ENCODE results near the gene NEUROD1. TPM values are rescaled to one million over a fixed set of nuclear protein-coding genes. Genes with fewer than 3 reads are reported as not detected.

NEUROD1 gene
- total RNA-seq, 1 donor from 2014 or later, result not detected

DNA sequence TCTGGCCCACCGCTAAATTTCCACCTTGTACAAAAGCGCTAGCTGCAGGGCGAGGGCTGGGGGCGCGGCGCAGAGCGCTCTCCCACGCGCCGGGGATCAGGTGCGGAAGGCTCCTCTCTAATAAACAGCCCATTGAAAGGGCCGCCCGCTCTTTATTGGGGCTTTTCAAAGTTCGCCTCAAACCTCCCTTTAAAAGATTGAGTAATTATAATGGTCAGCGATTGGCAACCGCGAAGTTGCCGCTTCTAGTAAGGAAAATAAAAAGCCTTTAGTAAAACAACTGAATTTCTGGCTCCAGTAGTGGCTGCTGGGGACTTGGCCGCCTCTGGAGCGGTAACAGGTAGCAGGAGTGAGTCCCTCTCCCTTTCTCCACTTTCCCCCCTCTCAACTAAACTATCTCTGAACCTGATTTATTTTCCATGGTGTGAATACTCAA lies 755 bp downstream of the NEUROD1 start:
- DNase-seq, result no peak

DNA sequence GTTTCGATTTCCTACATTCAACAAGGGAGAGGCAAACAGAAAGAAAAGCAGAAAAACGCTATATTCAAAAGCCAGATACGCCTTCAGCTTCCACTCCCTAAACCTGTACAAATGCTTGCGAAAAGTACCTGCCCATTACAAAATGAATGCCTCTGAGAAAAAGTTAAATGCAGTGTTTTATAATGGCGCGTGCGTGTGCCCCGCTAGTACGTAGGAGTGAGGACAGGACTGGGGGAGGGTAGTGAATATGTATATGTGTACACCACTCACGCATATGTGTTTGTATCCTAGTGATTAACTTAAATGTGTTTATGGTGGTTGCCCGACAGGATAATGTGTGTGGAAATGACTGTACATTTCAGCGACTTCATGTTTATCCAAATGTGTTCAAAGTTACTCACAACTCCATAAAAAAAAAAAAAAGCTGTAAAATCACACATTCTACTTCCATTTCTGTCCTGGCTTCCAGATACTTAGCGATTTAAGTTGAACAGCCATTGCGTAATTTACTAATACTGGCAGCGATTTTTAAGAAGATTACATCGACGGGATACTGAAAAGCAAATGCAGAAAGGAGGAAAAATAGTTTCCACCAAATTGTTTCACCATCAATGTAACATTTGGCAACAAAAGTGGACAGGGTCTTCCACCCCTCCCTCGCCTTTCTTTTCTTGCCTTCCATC lies 1.3 kb downstream of the NEUROD1 start:
- no peak for DNase-seq

DNA sequence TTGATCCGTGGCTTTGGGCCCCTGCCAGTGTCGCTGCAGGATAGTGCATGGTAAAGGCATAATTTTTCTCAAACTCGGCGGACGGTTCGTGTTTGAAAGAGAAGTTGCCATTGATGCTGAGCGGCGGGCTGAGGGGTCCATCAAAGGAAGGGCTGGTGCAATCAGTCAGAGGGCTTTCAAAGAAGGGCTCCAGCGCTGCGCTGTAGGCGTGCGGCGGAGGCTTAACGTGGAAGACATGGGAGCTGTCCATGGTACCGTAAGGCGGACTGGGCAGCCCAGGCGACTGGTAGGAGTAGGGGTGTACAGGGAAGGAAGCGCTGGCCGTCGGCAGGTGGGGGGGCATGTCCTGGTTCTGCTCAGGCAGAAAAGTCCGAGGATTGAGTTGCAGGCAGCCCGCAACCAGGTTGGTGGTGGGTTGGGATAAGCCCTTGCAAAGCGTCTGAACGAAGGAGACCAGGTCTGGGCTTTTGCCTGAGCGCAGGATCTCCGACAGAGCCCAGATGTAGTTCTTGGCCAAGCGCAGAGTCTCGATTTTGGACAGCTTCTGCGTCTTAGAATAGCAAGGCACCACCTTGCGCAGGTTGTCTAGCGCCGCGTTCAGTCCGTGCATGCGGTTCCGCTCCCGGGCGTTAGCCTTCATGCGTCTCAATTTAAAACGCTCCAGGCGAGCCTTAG lies 2.3 kb downstream of the NEUROD1 start:
- peak; percentile 94 for DNase-seq

DNA sequence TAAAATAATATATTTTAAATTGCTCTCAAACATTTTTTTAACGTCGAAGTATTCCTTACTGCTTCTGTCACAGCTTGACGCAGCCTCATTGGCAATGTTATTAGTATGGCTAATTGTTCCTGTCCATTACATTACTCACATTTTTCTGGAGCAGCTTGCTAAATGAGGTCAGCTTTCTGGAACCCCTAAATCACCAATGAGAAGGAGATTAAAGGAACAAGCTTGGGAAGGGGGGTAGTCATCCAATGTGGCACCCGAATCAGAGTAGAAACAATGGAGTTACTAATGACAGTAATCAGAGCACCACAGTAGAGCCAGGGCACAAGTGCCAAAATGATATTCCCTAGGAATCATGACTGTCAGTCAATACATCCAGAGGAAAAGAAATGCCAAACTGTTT lies 5.1 kb downstream of the NEUROD1 start:
- no peak for DNase-seq

DNA sequence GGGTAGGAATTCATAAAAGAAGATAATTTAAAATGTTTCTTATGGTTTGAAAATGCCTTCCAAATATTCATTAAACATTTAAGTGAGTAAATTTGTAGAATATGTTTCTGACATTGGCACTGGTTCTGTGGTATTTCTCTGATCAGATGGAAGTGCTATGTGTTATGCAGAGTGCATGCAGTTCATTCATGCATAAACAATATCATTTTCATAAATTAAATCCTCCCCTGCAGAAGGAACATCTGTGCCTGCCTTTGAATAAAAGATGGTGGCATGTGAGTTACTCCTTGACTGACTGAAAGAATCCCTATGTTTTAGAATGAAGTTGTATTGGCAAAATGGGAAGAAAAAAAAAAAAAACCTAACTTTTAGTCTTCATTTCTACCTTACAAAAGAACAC lies 5.9 kb downstream of the NEUROD1 start:
- DNase-seq, result no peak

DNA sequence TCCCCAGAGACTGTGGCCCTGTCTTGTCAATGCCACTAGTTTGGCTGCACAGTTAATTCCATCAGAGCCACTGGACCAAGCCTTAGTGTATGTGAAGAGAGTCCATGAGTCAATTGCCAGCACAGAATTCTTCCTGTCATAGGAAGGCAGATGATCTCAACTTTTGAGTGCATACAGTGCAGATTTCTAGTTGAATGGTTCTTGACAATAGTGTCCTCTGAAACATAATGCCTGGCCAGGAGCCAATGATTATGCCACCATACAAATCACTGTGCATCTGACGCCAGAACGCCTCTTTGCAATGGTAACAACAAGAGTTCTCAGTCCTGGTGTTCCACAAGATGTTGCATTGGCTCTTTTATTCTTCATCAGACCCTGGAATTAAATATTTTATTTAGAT lies 7.1 kb downstream of the NEUROD1 start:
- DNase-seq, result no peak

DNA sequence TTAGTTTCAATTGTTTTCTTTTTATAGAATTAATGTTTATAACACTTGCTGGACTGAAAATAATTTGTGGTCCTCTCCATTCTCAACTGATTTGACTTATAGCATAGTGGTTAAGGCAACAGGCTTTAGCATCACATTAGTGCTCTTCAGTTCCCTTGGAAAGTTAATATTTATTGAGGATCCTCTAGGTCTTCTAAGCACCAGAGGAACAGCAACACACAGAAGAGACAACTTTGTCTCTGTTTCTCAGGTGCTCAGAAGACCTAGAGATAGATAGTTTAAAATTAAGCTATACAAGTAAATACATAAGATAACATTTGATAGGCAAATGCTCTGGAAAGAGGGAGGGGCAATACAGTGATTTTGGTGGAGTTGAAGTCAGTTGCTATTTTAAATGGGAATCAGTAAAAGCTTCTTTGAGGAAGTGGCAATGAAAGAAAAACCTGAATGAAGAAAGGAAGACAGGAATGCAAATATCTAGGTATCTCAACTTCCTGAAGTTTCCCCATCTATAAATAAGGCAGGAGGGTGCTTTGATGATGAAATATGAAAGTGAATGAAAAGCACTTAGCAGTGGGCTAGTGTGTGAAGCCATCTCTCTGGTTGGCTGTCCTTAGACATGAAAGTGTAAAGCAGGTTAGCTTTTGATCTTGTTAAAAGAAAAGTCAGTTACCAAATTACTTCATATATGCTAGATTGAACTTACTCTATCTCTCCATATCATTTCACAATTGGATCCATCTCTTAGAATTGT lies 7.9 kb downstream of the NEUROD1 start:
- no peak for DNase-seq

DNA sequence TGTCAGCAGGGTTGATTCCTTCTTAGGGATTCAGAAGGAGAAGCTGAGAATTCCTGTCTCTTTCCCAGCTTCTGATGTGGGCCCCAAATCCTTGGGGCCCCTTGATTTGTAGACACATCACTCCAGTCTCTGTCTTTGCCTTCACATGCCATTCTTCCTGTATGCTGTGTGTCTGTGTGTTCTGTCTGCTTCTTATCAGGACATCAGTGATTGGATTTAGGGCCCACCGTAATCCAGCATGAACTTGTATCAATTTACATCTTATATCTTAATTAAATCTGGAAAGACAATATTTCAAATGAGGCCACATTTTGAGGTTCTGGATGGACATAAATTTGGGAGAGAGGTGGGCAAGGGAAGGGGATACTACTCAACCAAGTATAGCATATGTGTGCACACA lies 9.7 kb downstream of the NEUROD1 start:
- no peak for DNase-seq

DNA sequence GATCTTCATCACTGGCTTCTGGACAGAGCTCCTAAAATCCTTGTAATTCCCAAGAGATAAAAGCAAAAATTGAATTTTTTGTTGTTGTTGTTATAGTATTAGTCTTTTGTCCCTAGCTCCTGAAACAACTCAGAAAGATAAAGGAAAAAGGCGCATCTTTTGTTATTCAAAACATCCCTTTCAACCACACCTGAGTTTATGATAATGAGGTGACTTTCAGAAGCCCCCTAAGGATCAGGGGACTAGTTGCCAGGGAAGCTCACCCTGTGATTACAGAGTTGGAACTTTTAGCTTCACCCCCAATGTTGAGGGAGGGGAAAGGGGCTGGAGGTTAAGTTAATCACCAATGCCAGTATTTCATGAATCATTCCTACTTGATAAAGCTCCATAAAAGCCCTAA lies 13.1 kb downstream of the NEUROD1 start:
- no peak for DNase-seq

DNA sequence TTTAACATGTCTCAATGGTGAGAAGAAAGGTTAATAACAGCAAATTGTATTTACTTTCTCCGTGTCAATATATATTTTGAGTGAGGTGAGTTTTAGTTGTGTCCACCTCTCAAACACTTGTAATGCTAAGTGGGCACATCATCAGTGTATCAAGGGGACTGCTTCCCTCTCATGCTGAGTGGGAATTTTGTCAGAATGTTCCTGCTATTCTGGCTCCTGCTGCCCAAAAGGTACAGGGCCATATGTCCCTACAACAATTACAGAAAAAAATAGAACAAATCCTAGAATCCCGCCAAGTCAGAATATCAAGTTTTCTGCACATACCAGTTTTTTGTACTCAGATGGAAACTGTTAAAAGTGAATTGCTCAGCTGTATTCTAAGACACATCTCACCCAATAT lies 18.0 kb downstream of the NEUROD1 start:
- DNase-seq, result no peak

DNA sequence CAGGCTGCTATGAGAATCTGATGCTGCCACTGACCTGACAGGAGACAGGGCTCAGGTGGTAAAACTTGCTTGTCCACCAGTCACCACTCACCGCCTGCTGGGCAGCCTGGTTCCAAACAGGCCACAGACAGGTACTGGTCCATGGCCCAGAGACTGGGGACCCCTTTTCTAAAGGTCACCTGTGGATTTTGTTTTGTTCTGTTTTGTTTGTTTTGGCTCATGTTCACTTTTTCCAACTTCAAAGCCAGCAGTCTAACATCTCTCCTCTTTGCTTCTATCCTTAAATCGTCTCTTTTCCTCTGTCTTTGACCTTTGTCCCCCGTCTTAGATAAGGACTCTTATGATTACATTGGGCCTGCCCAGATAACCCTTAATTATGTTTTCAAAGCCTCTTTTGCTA lies 20.1 kb downstream of the NEUROD1 start:
- DNase-seq, result no peak

DNA sequence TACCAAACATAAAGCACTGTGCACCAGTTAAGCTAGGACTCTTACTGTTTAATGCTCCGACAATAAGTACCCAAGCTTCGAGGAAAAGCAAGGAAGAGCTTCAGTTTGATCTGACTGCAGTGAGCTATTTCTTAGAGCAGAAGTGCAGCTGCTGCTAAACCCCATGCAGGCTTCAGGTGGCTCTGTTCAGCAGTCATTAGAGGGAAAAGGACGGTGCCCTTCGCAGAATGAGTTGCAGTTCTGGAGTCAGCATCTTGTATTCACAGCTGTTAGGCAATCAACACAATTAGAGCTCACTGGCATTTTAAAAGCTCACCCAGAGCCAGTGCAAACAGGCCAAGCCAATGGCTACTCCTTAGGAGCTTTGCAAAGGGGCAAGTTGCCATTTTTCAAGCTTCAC lies 21.9 kb downstream of the NEUROD1 start:
- DNase-seq, result no peak

DNA sequence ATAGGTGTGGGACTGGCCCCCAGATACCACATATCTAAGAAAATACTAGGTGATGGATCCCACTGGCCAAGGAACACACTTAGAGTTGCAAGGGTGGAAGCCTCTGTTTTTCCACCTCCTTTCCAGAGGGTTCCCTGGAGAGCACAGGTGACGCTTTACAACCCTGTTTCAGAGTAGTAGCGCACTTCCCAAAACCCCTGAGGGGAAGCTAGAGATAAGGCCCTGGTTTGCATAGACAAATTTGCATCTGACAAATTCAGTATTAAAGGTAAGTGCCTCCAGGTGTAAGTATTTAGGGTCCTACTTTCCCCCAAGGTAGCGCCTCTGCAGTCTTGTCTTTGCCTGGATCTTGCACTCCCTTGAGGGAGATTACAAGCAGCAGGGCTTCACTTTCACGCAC lies 22.9 kb downstream of the NEUROD1 start:
- no peak for DNase-seq

DNA sequence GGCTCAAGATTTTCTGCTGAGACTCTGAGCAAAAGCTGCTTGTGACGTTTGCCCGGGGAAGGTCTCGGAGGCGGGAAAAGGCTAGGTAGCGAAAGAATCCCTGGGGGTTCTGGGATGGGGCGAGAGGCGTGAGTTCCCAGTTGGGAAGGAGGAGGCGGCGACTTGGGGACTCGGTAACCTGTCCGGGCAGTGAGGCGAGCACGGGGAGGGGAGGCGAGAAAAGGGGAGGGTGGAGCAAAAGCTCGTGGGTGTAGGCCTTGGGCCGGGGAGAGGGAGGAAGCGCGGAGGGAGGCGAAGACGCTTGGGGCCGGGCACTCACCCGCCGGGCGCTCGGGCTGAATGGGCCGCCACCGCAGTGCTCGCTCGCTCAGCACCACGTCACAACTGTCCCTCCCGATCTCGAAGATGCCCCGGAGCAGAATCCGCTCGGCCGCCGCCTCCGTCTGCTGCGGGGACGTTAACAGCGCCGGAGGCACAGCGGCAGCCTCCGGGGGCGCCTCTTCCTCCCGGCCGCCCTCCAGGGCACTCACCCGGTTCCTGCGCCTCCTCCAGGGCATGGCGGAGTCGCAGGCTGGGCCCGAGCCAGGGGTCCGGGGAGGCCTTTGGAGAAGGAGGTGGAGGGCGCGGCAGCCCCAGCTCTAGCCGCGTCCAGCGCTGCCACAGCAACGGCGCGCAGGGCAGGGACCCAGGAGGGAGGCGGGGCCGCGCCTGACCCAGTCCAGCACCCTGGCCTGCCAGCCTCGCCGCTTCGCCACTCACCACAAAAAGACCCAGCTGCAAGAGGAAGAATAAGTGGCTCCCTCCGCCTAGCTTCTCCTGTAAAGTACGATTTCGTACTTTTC lies 23.6 kb downstream of the NEUROD1 start, which contains the start of gene CERKL:
TSS of gene CERKL (minus strand) at position 656 of the 842 bp plus-strand sequence. CDS start at position 557, 99 bp downstream.
- peak; percentile 22 for DNase-seq

DNA sequence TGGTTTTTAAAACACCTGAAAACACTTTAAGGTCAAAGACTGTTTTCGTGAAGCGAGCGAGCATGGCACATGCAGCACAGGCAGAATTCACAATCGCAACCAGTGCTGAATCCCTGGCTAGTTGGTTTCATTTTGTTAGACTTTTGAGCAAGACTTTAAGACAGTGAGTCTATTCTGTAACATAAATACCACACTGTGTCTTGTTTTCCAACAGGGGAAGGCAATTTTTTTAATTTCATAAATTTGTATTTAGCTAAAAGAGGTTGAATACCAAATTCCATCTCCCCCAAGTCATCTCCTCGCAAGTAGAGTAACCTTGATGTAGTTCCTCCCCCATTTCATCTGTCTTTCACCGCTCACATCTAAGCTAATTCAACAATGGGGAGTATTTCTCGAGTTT lies 24.8 kb downstream of the NEUROD1 start:
- no peak for DNase-seq

DNA sequence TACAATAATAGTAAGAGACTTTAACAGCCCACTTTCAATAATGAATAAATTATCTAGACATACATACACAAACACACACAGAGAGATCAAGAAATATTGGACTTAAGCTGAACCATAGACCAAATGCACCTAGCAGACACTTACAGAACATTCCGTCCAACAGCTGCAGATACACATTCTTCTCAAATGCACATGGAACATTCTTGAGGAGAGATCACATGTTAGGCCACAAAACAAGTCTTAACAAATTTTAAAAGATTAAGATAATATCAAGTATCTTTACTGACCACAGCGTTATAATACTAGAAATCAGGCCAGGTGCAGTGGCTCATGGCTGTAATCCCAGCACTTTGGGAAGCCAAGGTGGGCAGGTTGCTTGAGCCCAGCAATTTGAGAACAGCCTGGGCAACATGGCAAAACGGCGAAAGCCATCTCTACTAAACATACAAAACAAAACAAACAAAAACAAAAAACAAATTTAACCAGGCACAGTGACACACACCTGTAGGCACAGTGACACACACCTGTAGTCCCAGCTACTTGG lies 30.8 kb downstream of the NEUROD1 start:
- DNase-seq, result no peak

DNA sequence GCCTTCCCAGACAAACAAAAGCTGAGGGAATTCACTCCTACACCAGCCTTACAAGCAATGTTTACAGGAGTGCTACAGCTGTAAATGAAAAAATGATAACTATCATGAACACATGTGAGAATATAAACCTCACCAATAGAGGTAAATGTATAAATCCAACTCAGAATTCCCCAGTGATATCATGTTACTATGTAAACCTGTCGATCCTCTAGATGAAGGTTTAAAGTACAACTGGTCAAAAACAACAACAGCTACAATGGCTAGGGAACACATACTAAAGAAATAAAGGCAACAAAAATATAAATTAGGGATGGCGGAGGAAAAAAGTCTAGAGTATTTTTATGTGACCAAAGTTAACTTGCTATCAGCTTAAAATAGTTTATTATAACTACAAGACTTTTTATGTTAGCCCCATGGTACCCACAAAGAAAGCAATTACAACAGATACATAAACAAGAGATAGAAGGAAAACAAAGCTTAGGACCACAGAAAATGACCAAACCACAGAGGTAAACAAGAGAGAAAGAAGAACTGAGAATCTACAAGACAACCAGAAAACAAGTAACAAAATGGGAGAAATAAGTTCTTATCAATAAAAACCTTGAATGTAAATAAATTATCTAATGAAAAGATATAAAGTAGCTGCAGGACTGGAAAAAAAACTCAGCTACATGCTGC lies 31.7 kb downstream of the NEUROD1 start:
- no peak for DNase-seq

DNA sequence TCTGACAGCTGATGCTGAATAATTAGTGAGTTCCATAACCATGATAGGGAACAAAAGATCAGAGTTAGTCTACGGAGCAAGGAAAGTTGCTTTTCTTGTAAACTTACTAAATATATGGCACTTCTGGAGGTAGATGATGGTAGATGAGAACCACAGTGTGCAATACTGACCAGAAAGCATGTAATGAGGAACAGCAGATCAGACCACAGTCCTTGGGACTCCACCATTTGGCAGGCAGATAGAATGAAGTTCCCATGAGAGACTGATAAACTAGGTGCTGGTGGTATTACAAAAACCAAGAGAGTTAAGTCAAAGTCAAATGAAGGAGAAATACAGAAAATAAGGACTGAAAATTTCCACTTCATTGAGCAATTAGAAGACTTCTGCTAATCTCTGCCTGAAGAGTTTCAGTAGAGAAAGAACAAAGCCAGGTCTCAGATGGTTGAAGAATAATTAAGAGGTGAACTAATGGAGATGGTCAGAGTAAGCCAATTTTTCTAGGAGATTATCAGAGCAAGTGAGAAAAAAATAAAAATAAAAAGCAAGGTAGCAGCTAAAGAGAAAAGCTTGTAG lies 33.8 kb downstream of the NEUROD1 start:
- DNase-seq, result no peak

DNA sequence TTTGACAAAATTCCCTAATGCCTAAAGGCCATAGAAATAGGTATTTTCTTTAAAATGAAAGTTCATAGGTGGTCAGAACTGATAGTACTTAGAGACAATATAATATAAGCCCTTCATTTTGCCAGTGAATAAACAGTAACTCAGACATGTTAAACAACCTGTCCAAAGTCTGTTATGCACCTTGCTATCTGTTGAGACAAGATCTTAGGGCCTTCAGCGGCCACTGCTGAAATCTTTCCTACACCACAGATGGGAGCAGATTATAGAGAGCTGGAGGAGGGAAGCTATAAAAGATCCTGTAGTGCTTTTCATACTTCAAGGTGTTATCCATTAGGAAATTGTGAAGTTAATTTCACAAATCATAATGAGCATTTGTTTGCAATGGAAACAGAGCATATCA lies 37.2 kb downstream of the NEUROD1 start:
- no peak for DNase-seq

DNA sequence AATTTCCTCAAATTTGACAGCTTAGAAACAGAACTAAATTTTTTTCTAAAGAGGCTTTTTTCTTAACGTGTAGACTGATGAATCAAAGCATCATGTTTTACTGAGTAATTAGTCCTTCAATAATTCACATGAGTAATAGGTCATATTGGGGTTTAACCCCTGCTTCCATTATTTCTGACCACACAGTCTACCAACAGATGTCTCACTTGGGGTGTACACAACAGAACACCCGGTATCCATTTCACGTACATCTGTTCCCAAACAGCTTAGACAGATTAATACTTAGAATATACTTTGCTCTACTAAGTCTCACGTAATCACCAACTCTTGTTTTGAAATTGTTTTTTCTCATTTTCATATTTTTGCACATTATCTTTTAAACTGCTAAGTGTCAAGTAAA lies 38.2 kb downstream of the NEUROD1 start:
- no peak for DNase-seq

DNA sequence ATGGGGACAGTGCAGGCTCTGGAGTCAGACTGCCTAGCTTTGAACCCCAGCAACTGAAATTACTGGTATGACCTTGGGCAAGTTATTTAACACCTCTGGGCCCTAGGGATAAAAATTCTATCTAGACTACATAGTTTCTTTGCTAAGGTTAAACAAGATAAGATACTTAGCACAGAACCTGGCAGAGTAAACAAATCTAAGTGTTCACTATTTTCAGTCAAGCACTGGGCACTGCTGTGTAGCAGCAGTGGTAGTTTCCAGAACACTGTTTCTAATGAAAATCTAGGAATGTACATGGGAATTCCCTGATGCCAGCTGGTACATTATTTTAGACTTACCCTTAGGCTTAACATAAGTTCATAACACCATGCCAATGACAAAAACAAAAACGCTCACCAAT lies 40.6 kb downstream of the NEUROD1 start:
- DNase-seq, result no peak
